ENCODE measurements around the gene HEXB. TPM values are rescaled to one million over a fixed set of nuclear protein-coding genes. Genes with fewer than 3 reads are reported as not detected.

The HEXB gene
- total and polyA plus RNA-seq, 2 of the 13 experiments (the other 11 are each of a cell fraction or from before 2014, with no cell fraction given) = 100 to 104 TPM

DNA sequence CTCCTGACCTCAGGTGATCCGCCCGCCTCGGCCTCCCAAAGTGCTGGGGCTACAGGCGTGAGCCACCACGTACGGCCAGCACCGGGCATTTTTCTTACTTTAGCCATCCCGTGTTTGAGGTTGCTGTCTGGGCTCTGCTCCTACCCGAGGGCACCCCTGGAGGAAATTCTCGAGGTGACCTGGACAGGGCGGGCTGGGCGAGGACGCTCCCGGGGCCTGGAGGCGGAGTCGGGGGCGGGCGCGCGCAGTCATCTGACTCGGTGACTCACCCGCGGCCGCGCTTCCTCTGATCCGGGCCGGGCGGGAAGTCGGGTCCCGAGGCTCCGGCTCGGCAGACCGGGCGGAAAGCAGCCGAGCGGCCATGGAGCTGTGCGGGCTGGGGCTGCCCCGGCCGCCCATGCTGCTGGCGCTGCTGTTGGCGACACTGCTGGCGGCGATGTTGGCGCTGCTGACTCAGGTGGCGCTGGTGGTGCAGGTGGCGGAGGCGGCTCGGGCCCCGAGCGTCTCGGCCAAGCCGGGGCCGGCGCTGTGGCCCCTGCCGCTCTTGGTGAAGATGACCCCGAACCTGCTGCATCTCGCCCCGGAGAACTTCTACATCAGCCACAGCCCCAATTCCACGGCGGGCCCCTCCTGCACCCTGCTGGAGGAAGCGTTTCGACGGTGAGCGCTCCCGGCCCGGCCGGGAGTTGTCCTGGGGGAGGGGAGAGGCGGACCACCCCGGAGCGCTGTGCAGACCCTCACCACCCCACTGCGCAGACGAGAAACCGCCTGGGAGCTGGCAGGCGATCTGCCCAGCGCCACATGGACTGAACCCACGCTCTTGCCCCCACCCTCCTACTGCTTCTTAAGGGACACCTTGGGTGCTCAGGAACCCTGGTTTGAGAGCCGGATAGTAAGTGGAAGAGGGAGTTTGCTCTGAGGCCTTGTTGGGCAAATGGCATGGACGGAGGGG, at the start of gene HEXB (continued):
- TF ChIP-seq, protein P1, sequence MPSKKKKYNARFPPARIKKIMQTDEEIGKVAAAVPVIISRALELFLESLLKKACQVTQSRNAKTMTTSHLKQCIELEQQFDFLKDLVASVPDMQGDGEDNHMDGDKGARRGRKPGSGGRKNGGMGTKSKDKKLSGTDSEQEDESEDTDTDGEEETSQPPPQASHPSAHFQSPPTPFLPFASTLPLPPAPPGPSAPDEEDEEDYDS (CRISPR knock-in tag; IDR thresholded peaks at IDR 0.05) = peak; percentile 45; the same call in 1 of the 2 replicates
- no peak for TF ChIP-seq GTF3A (CRISPR knock-in tag; conservative IDR thresholded peaks at IDR 0.05)
- TF ChIP-seq YY1 (IDR thresholded peaks at IDR 0.05; ENCODE audit: insufficient read depth, insufficient replicate concordance, low read depth, low read length) = peak; percentile 76
- no peak for TF ChIP-seq SYNCRIP (IDR thresholded peaks at IDR 0.05; ENCODE audit: insufficient read depth, low read depth, low read length)
- peak; percentile 44; the same call in 1 of the 2 replicates for TF ChIP-seq ZNF607 (CRISPR knock-in tag; IDR thresholded peaks at IDR 0.05; ENCODE audit: borderline replicate concordance)
- TF ChIP-seq FOXJ3 (CRISPR knock-in tag; IDR thresholded peaks at IDR 0.05; ENCODE audit: borderline replicate concordance) = no peak
- TF ChIP-seq CC2D1A (CRISPR knock-in tag; IDR thresholded peaks at IDR 0.05) = no peak
- 0 out of 2 replicates have a peak, but pooled peaks have one; percentile 12 for TF ChIP-seq PITX1 (CRISPR knock-in tag; IDR thresholded peaks at IDR 0.05)
- TF ChIP-seq MZF1 (CRISPR knock-in tag; IDR thresholded peaks at IDR 0.05; ENCODE audit: borderline replicate concordance) = no peak
- TF ChIP-seq CHD4 (IDR thresholded peaks at IDR 0.05; ENCODE audit: borderline replicate concordance, low read length) = no peak
- 0 out of 2 replicates have a peak, but pooled peaks have one; percentile 51 for TF ChIP-seq ZNF136 (CRISPR knock-in tag; IDR thresholded peaks at IDR 0.05; ENCODE audit: low read depth)
- TF ChIP-seq SIN3A (IDR thresholded peaks at IDR 0.05; ENCODE audit: borderline replicate concordance, low read depth, low read length) = peak; percentile 45; the same call in 1 of the 2 replicates
- peak; percentile 71; the same call in 1 of the 2 replicates for TF ChIP-seq ZNF747 (CRISPR knock-in tag; IDR thresholded peaks at IDR 0.05; ENCODE audit: borderline replicate concordance)
- TF ChIP-seq TARDBP (CRISPR knock-in tag; IDR thresholded peaks at IDR 0.05) = no peak
- no peak for TF ChIP-seq FOXA1 (IDR thresholded peaks at IDR 0.05)
- TF ChIP-seq FOXA1 (CRISPR knock-in tag; IDR thresholded peaks at IDR 0.05) = no peak
- peak; percentile 88 for TF ChIP-seq ZFX (CRISPR knock-in tag; IDR thresholded peaks at IDR 0.05; ENCODE audit: low read depth)
- TF ChIP-seq GRHL1 (CRISPR knock-in tag; conservative IDR thresholded peaks at IDR 0.05) = no peak
- no peak; the same call in 1 of the 2 replicates for TF ChIP-seq NCOA2 (CRISPR knock-in tag; IDR thresholded peaks at IDR 0.05)
- TF ChIP-seq ARHGAP35 (CRISPR knock-in tag; IDR thresholded peaks at IDR 0.05; ENCODE audit: borderline replicate concordance) = no peak
- no peak for TF ChIP-seq ZNF737 (CRISPR knock-in tag; IDR thresholded peaks at IDR 0.05; ENCODE audit: borderline replicate concordance)
- no peak for TF ChIP-seq ZNF546 (CRISPR knock-in tag; conservative IDR thresholded peaks at IDR 0.05)

Measured in HepG2 (cell line).